ENCODE data around the gene RIMBP2.

RIMBP2 gene

GRCh38 chr12:130470969-130471368 is 245.1 kb downstream of the RIMBP2 start:
- TF ChIP-seq, protein P1, sequence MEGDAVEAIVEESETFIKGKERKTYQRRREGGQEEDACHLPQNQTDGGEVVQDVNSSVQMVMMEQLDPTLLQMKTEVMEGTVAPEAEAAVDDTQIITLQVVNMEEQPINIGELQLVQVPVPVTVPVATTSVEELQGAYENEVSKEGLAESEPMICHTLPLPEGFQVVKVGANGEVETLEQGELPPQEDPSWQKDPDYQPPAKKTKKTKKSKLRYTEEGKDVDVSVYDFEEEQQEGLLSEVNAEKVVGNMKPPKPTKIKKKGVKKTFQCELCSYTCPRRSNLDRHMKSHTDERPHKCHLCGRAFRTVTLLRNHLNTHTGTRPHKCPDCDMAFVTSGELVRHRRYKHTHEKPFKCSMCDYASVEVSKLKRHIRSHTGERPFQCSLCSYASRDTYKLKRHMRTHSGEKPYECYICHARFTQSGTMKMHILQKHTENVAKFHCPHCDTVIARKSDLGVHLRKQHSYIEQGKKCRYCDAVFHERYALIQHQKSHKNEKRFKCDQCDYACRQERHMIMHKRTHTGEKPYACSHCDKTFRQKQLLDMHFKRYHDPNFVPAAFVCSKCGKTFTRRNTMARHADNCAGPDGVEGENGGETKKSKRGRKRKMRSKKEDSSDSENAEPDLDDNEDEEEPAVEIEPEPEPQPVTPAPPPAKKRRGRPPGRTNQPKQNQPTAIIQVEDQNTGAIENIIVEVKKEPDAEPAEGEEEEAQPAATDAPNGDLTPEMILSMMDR (IDR thresholded peaks at IDR 0.05): no peak

DNA sequence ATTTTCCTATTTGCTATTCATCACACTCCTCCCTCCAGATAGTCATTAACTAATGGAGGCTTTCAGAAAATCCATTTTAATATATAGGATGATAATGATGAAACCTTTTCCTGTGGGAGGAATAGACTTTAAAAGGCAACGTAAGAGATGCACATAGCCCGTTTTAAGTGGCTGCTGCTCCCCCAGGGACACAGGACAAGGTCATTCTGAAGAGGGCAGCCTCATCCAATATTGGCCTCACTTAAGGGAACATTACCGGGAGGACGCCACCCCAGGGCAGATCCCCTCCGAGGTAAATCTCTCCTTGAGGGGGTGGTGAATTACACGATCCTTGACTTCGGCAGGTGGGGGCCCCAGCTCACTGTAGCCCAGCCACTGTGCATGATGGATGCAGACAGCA is 246.5 kb downstream of the RIMBP2 start:
- TF ChIP-seq, protein P1 (IDR thresholded peaks at IDR 0.05): no peak

DNA sequence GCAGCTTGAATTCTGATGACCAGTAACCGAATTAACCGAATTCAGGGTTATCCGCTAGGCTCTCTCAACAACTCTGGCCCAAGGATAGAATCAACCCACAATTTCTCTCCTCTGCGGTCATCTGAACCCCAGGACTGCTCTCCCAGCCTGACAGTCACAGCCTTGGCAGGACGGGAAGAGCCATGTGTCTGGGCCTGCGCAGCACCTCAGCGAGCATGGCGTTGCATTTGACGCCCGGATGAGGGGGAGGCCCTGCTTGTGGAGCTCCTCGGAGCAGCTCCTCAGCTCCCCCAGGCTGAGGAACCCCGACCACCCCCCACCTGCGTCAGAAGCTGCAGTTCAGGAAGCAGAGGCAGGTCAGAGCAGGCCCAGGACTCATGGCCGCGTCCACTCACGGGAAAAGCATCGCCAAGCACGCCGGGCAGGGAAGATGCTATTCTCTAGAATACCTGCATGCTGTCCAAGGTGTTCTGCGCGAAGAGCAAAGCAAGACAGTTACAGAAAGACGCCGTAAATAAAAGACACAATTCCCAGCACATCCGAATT is 247.3 kb downstream of the RIMBP2 start:
- TF ChIP-seq, protein P1 (IDR thresholded peaks at IDR 0.05): no peak

- TF ChIP-seq, protein P1 (IDR thresholded peaks at IDR 0.05): no peak
Measured at GRCh38 chr12:130468186-130468585, 247.9 kb downstream of the RIMBP2 start.

DNA sequence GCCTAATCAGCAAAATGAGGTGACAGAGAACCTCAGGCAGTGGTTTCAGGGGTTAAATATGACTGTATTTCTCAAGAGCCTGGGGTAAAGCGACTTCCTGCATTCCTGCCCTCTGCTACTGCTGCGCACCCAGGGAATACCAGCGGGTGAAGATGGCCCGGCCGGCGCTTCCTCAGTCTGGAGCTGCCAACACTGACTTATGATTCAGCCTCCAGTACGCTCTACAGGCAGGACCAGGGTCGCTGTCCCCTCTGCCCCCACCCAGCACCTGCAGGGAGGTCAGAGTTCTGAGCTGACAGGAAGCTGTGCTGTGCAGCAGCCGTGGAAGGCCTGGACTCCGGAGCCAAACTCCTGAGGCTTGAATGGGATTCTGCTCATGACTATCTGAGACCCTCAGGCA is 250.5 kb downstream of the RIMBP2 start:
- TF ChIP-seq, protein P1 (IDR thresholded peaks at IDR 0.05): no peak

DNA sequence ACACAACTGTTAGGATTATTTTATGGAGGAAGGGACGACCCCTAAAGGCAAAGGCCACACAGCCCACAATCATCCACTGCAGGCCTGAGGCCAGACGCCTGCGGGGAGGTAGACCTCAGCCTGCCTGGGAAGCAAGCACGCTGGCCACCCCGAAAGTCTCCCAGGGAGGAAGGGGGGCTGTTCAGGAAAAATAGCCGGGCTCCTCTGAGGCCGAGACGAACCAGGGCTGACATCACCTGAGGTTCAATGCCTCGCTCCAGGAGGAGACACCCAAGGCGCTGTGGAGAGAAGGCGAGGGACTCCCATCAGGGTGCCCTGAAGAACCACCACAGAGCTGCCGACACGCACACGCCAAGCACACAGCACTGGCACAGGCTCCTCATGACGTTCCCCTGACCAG is 251.1 kb downstream of the RIMBP2 start:
- TF ChIP-seq, protein P1 (IDR thresholded peaks at IDR 0.05): no peak

DNA sequence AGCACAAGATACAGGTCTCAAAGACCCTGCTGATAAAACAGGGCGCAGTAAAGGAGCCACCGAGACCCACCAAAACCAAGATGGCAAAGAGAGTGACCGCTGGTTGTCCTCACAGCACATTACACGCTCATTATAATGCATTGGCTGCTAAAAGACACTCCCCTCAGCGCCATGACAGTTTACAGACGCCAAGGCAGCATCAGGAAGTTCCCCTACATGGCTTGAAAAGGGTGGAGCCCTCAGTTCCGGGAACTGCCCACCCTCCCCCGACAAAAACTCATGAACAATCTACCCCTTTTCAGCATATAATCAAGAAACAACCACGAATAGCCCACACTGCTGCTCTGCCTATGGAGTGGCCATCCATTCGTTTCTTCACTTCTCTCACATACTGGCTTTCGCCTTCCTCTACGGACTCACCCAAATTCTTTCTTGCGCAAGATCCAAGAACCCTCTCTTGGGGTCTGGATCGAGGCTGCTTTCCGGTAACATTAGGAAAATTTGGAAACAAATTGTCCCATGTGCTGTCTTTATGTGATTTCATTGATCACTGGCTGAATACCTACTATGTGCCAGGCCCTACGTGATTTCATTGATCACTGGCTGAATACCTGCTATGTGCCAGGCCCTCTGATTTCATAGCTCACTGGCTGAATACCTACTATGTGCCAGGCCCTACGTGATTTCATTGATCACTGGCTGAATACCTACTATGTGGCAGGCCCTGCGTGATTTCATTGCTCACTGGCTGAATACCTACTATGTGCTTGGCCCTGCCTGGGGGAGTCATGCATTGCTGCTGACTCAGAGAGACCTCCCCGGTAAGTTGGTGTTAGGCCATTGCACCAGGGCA is 252.1 kb downstream of the RIMBP2 start:
- TF ChIP-seq, protein P1 (IDR thresholded peaks at IDR 0.05): no peak

Data from LNCAP (cell line).